KOPT-K1 (cell line): Measurements from ENCODE around the gene PRSS27.
"Not testable (repeated sequence)": the region's sequence is repeated elsewhere in the genome, so short reads cannot be mapped to it uniquely, and the experiment has no call there.

Experiments
- H3K27ac ChIP-seq: fragments of 200-600 bp; sonication (generic); 2 replicates; pipeline ENCODE4 v1.5.1; 2016; ENCODE audit warnings: antibody characterized with exemption, mild to moderate bottlenecking, low read depth, low read length; ENCODE audit not compliant: poor library complexity, severe bottlenecking
- H3K36me3 ChIP-seq: fragments of 200-600 bp; sonication (generic); 2 replicates; pipeline ENCODE4 v1.5.1; 2017; ENCODE audit warnings: antibody characterized with exemption, mild to moderate bottlenecking, low read length, moderate library complexity; ENCODE audit not compliant: insufficient read depth
- H3K9me3 ChIP-seq: fragments of 200-600 bp; sonication (generic); 2 replicates; pipeline ENCODE4 v1.5.1; 2017; ENCODE audit warnings: antibody characterized with exemption, low read length, mild to moderate bottlenecking; ENCODE audit not compliant: insufficient read depth, poor library complexity, severe bottlenecking

Gene PRSS27

DNA sequence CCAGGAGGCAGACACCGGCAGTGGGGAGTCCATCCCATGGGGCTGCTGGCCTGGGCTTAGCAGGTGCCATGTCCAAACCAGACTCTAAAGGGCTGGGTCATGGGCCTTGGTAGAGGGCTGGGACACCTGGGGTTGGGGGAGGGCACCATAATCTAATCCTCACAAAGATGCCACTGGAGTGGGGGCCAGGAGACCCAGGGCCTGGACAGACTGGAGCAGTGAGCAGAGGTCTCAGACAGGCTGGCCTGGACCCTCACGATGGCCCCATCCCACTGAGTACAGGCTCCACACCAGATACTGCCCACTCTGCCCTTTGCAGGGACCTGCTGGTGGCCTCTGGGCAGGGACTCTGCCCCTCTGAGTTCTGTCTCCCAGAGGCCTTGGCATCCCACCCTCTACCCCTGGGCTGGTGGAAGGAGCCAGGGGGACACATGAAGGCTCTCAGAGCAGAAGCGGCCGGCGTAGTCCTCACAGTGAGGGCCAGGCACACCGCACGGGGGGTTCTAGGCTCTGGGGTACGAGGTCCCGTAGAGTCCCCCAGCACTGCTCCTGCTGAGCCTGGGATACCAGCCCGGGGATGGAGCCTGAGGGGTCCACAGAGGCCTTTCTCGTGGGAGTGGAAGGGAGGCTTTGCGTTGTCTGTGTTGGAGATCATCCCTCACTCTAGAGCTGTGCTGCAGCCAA is 22.4 kb upstream of the PRSS27 start:
- H3K36me3 ChIP-seq, result no peaks in the 10 kb centered on the region
- no peak overlapping the region for H3K27ac ChIP-seq
- H3K9me3 ChIP-seq, result no peaks in the 10 kb centered on the region

DNA sequence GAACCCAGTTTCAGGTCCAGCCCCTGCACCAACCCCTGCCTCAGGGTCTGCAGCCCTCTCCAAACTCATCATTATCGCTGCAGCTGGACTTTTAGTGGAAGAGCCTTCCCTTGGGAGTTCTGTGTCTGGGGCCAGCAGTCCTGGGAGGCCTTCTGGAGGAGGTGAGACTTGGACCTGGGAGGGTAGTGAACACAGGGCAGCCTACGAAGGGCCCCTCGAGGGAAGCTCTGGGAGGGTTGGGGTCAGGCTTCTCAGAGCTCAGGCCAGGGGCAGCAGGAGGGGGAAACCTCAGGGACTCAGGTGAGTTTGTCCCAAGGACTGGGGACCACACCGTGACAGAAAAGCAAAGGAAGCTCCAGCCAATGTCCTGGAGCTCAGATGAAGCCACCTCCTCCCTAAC is 21.1 kb upstream of the PRSS27 start:
- no peaks in the 10 kb centered on the region for H3K9me3 ChIP-seq
- H3K36me3 ChIP-seq, result no peaks in the 10 kb centered on the region
- H3K27ac ChIP-seq, result no peak overlapping the region

DNA sequence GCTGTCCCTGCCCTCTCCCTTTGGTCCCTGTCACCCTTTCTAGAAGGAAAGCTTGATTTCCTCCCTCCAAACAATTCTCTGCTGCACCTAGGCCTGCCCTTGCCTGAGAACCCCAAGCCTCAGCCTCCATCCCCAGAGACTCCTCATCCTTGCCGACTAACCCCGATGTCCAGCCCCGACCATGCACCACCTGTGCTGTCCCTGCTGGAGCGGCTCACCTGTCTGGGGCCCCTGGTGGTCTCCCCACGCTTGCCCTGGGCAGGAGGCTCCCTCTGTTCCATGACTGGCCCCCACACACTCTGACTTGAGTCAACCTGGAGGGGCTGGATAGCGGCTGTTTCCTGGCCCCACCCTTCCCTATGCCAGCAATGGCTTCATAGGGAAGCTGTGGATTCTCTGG is 20.5 kb upstream of the PRSS27 start:
- H3K27ac ChIP-seq, result no peak overlapping the region

DNA sequence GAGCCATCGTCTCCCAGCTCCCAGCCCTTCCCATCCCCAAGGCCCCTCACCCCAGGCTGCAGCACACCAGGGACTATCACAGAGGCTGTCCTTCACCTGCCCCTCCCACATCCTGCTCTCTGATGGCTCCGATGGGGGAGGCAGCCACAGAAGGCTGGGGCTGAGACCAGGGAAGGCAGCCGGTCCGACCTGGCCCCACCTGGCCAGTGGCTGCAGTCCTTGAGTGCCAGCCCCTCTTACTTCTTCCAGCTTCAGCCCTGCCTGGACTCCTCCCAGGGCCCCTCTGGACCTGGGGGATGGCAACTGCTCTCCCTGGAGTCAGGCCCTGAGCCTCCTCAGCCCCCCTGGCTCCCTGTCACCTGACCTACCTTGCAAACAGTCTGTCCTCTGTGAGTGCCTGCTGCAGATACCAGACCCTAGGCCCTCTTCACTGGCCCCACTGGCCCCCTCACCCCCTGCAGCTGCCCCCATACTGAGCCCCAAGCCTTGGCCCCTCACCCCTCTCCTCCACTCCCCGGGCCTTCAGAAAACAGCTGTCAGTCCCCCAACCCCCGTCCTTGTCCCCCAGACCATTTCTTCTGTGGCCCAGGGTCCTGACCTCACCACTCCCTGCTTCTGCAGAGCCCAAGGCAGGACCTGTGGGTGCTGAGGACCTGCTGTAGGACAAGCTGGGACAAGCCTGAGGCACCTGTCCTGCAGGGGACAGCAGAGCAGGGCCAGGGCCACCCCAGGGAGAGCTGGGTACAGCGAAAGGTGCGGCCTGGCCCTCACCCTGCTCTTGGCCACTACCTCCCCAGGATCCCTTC is 19.8 kb upstream of the PRSS27 start:
- H3K27ac ChIP-seq, result peak overlapping the region; percentile 49
- no peaks in the 10 kb centered on the region for H3K9me3 ChIP-seq
- no peaks in the 10 kb centered on the region for H3K36me3 ChIP-seq

More for the DNA sequence above, 20.5 kb upstream of the PRSS27 start:
- H3K36me3 ChIP-seq, result no peaks in the 10 kb centered on the region
- H3K9me3 ChIP-seq, result no peaks in the 10 kb centered on the region

DNA sequence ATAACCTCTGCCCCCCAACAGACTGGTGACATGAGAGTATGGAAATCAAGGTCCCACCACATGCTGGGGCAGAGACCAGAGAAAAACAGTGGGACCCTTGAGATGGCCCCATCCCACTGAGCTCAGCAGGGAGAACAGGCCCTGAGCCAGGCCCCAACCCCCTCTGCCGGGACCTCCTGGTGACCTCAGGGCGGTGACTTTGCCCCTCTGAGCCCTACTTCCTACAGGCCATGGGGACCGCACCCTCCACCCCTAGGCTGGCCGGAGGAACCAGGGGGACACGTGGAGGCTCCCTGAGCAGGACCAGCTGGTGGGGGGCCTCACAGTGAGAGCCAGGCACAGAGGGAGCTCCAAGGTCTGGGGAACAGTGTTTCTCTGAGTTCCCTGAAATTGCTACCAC is 18.6 kb upstream of the PRSS27 start:
- peak overlapping the region; percentile 49 for H3K27ac ChIP-seq
- H3K36me3 ChIP-seq, result no peaks in the 10 kb centered on the region
- H3K9me3 ChIP-seq, result no peaks in the 10 kb centered on the region

DNA sequence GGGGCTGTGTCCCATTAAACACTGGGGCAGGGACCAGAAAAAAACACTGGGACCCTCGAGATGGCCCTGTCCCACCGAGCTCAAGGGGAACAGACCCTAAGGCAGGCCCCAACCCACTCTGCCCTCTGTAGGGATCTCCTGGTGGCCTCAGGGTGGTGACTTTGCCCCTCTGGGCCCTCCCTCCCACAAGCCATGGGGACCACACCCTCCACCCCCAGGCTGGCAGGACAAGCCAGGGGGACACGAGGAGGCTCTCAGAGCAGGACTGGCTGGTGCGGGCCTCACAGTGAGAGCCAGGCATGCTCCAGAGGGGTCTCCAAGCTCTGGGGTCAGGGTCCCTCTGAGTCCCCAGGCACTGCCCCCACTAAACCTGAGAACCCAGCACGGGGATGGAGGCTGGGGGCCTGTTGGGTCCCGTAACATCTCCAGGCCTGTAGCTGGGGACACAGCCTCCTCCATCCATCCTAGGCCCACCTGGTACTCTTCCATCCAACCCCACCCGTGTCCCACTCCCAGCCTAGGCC is 17.9 kb upstream of the PRSS27 start:
- Histone ChIP-seq H3K9me3 (no peaks in the 10 kb centered on the region), H3K36me3 (no peaks in the 10 kb centered on the region), H3K27ac (no peak overlapping the region)

DNA sequence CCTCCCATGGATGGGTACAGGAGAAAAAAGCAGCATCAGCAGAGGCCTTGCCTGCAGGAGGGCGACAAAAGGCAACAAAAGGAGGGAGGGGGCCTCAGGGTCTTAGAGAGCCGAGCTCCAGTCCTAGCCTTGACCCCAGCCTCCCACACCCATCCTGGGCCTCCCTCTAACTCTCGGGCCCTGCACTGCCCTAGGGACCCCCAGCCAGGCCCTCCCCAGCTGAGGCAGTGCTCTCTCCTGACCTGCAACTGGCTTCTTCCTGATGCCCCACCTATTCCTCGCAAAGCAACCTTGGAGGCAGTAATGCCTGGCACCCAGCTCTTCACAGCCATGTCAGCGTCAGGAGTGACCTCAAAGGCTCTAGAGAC is 17.2 kb upstream of the PRSS27 start:
- H3K9me3 ChIP-seq, result no peaks in the 10 kb centered on the region
- H3K36me3 ChIP-seq, result no peaks in the 10 kb centered on the region
- no peak overlapping the region for H3K27ac ChIP-seq

DNA sequence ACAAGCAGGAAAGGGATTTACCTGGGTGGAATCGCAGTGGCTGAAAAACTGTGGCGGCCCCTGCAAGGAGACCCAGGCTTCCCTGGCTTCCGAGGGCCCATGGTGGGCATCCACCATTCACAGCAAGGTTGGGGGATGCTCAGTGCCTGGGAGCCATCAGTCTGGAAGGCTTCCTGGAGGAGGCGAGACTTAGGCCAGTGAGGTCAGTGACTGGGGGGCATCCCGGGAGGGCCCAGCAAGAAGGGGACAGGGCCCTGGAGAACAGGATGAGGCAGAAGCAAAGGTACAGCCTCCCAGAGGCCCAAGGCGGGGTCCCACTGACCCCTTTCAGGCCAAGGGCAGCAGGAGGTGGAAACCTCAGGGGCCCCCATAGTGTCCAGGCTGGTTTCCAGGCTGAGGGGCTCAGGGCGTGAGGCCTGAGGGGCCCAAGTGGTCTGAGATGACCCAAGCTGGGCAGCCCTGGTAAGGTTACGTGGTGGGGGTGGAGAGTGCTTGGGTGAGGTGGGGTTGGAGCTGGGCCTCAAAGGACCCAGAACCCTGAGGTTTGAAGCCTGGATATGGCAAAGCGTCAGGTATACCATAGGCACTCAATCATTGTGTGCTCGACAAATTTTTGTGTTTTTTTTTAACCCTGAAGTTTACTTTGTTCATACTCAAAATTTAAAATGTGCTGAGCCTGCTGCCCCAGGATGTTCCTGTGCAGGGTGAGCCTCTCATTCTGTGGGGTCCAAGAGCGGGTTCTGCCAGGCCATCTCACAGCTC is 16.6 kb upstream of the PRSS27 start:
- H3K27ac ChIP-seq, result no peak overlapping the region

DNA sequence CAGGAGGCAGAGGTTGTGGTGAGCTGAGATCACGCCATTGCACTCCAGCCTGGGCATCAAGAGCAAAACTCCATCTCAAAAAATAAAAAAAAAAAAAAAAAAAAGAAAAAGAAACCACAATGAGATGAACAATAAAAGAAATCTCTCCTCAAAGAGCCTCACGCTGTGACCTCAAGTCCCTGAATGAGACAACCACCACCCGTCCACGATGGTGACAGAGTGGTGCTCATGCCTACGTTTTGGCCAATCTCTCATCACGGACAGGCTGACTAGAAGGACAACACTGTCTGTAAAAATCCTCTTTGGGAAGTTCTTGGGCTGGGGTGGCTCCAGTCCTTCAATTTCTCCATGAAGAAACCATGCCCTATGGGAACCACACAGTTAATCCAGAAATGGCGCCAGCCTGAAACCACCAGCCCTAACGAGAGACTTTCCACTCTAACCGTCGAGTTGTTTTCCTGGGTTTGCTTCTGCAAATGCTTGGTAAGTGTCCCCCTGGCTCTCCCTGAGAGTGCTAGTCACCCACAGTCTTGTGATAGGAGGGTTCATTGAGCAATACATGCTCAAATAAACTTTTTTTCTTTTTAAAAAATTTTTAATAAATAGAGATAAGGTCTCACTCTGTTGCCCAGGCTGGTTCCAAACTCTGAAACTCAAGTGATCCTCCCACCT is 15.0 kb upstream of the PRSS27 start:
- no peak overlapping the region for H3K27ac ChIP-seq
- no peaks in the 10 kb centered on the region for H3K36me3 ChIP-seq
- no peaks in the 10 kb centered on the region for H3K9me3 ChIP-seq

More for the DNA sequence above, 16.6 kb upstream of the PRSS27 start:
- Histone ChIP-seq H3K9me3 (no peaks in the 10 kb centered on the region), H3K36me3 (no peaks in the 10 kb centered on the region)

DNA sequence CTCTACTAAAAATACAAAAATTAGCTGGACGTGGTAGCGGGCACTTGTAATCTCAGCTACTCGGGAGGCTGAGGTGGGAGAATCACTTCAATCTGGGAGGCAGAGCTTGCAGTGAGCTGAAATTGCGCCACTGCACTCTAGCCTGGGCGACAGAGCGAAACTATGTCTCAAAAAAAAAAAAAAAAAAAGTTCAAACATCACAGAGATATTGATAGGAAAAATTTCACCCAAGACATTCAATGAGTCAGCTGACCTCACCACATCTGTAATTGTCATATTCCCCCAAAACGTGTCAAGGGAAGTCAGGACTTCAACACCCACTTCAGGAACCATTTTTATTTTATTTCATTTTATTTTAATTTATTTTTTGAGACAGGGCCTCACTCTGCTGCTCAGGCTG is 8.0 kb upstream of the PRSS27 start:
- Histone ChIP-seq H3K9me3 (no peaks in the 10 kb centered on the region), H3K36me3 (no peaks in the 10 kb centered on the region), H3K27ac (no peak overlapping the region)

DNA sequence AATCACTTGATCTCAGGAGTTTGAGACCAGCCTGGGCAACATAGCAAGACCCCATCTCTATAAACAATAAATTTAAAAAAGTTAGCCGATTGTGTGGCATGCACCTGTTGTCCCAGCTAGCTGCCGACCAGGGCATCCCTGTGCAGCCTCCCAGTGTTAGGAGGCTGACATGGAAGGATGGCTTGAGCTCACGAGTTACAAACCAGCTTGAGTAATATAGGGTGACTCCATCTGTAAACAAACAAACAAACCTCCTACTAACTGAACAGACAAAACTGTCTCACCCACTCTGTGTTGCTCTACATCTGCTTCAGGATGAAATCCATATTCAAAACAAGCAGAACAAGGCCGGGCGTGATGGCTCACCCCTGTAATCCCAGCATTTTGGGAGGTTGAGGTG is 6.9 kb upstream of the PRSS27 start:
- Histone ChIP-seq H3K27ac (no peak overlapping the region), H3K36me3 (no peaks in the 10 kb centered on the region), H3K9me3 (no peaks in the 10 kb centered on the region)

DNA sequence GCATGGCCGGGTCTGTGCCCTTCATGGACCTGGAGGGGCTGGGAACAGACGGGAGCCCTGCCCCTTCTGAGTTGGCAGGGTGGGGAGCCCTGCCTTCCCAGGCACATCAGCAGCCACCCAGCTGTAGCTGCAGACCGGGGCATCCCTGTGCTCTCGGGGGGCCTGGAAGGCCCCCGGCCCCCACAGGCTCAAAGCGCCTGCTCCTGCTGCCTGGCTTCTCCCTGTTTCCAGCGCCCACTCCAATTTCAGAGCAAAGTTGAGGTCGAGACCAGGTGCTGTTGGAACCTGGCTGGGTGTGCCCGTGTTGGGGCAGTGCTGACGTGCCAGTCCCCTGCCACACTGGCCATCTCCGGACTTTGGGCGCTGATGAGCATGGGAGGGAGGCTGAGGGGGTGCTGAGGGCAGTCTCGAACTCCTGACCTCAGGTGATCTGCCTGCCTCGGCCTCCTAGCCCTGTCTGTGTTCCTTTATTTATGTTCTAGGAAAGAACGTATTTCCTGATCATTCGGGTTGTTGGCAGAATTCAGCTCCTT is 4.9 kb upstream of the PRSS27 start:
- H3K36me3 ChIP-seq, result no peaks in the 10 kb centered on the region
- H3K9me3 ChIP-seq, result no peaks in the 10 kb centered on the region
- no peak overlapping the region for H3K27ac ChIP-seq

DNA sequence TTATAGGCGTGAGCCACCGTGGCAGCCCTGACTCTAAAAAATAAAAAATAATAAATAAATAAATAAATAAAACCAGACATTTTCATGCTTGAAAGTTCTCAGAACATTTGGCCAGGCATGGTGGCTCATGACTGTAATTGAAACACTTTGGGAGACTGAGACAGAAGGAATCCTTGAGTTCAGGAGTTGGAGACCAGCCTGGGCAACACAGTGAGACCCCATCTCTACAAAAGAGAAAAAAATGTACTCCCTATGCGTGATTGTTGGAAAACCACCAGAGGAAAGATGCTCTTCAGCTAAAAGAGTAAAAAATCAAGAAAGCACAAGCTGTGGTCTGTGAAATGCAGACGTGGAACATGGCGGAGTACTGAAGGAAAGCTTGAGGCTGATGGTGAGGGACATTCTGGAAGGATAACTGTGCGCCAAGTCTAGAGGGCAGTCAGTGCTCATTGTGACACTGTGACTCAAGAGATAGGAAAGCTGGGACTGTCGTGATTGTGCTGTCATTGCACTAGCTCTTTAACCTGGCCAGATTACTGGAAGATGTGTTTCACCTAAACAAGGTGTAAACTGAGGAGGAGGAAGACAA is 4.2 kb upstream of the PRSS27 start:
- no peaks in the 10 kb centered on the region for H3K36me3 ChIP-seq
- H3K27ac ChIP-seq, result no peak overlapping the region
- H3K9me3 ChIP-seq, result no peaks in the 10 kb centered on the region

DNA sequence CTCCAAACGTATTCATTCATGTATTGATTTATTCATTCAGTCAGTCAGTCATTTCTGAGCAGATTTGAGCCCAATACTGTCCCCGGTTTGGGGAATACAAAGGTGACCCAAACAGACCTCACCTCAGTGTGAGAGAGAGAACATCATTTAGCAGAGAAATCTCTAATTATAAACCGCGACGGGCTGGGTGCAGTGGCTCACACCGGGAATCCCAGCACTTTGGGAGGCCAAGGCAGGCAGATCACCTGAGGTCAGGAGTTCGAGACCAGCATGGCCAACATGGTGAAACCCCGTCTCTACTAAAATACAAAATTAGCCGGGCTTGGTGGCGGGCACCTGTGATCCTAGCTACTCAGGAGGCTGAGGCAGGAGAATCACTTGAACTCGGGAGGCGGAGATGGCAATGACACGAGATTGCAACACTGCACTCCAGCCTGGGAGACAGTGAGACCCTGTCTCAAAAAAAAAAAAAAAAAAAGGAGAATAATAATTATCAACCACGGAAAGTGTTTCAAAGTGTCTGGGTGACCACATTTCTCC is 1.7 kb upstream of the PRSS27 start:
- not testable (repeated sequence) for H3K9me3 ChIP-seq, H3K36me3 ChIP-seq
- peak overlapping the region; percentile 52 for H3K27ac ChIP-seq
